Lower leg skin (tissue), 3 donors: ENCODE data around the gene PDE7B.

Source experiments
- CTCF ChIP-seq, 3 donors: fragments of 450-650 bp; IDR thresholded peaks; one replicate each; pipeline ENCODE4 v1.5.1; 2016; ENCODE audit warnings: antibody characterized with exemption in 3 of 3, mild to moderate bottlenecking in 3 of 3, moderate library complexity in 2 of 3
- POLR2A ChIP-seq, 2 donors: fragments of 450-650 bp; IDR thresholded peaks; one replicate each; pipeline ENCODE4 v1.6.1; 2016 to 2017; ENCODE audit warnings: antibody characterized with exemption in 2 of 2, mild to moderate bottlenecking in 1 of 2, moderate library complexity in 1 of 2

GRCh38 chr6:135974426-135974825 is 122.9 kb downstream of the PDE7B start:
- TF ChIP-seq CTCF (IDR thresholded peaks at IDR 0.05) (no peak), POLR2A (IDR thresholded peaks at IDR 0.05) (no peak)
